HL-60 (cell line): Measurements from ENCODE around the gene SCYL1.

Experiments
- DNase-seq, 2 experiments: peaks; one replicate each; pipeline ENCODE4 v3.0.0-alpha.2; 2010 to 2020; ENCODE audit warnings: low read depth in 1 of 2, low spot score in 1 of 2
- H3K27ac ChIP-seq: fragments of 250-450 bp; sonication (Bioruptor Pico); replicated peaks from 2 replicates; pipeline ENCODE4 v1.5.1; 2020; ENCODE audit warnings: mild to moderate bottlenecking, moderate library complexity
- H3K27me3 ChIP-seq: fragments of 250-450 bp; sonication (Bioruptor Pico); 2 replicates; pipeline ENCODE4 v1.5.1; 2021; ENCODE audit warnings: mild to moderate bottlenecking, moderate library complexity; ENCODE audit not compliant: insufficient read depth, poor library complexity, severe bottlenecking
- H3K4me3 ChIP-seq: replicated peaks from 2 replicates; pipeline ENCODE4 v1.5.1; 2011; ENCODE audit warnings: mild to moderate bottlenecking, control low read depth, low read length; ENCODE audit not compliant: insufficient read depth
- GABPA ChIP-seq: IDR thresholded peaks from 2 replicates; pipeline ENCODE4 v1.6.1; 2012; ENCODE audit warnings: low read depth
- POLR2AphosphoS5 ChIP-seq: IDR thresholded peaks from 2 replicates; pipeline ENCODE4 v1.6.1; 2012; ENCODE audit warnings: low read depth
- SPI1 ChIP-seq: IDR thresholded peaks from 2 replicates; pipeline ENCODE4 v1.6.1; 2012; ENCODE audit warnings: low read depth, mild to moderate bottlenecking, borderline replicate concordance
- TF ChIP-seq, protein P1 (sequence below): IDR thresholded peaks from 2 replicates; pipeline ENCODE4 v1.6.1; 2012; ENCODE audit warnings: low read depth; ENCODE audit not compliant: insufficient replicate concordance
- TF ChIP-seq, protein P2 (sequence below): IDR thresholded peaks from one replicate; pipeline ENCODE4 v1.5.1; 2011; ENCODE audit warnings: low read length, control low read depth, inconsistent platforms; ENCODE audit not compliant: insufficient read depth

SCYL1 gene

GRCh38 chr11:65586676-65587075 lies 61.8 kb downstream of the SCYL1 start:
- DNase-seq, result no peak

More at GRCh38 chr11:65586676-65587075, 61.8 kb downstream of the SCYL1 start:
- H3K27ac ChIP-seq, result no peak overlapping the region
- no peak overlapping the region for H3K4me3 ChIP-seq
- H3K27me3 ChIP-seq, result no peaks in the 10 kb centered on the region
- TF ChIP-seq, protein P1, sequence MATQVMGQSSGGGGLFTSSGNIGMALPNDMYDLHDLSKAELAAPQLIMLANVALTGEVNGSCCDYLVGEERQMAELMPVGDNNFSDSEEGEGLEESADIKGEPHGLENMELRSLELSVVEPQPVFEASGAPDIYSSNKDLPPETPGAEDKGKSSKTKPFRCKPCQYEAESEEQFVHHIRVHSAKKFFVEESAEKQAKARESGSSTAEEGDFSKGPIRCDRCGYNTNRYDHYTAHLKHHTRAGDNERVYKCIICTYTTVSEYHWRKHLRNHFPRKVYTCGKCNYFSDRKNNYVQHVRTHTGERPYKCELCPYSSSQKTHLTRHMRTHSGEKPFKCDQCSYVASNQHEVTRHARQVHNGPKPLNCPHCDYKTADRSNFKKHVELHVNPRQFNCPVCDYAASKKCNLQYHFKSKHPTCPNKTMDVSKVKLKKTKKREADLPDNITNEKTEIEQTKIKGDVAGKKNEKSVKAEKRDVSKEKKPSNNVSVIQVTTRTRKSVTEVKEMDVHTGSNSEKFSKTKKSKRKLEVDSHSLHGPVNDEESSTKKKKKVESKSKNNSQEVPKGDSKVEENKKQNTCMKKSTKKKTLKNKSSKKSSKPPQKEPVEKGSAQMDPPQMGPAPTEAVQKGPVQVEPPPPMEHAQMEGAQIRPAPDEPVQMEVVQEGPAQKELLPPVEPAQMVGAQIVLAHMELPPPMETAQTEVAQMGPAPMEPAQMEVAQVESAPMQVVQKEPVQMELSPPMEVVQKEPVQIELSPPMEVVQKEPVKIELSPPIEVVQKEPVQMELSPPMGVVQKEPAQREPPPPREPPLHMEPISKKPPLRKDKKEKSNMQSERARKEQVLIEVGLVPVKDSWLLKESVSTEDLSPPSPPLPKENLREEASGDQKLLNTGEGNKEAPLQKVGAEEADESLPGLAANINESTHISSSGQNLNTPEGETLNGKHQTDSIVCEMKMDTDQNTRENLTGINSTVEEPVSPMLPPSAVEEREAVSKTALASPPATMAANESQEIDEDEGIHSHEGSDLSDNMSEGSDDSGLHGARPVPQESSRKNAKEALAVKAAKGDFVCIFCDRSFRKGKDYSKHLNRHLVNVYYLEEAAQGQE, result no peak
- no peak for TF ChIP-seq SPI1
- no peak for TF ChIP-seq GABPA
- TF ChIP-seq, protein P2, sequence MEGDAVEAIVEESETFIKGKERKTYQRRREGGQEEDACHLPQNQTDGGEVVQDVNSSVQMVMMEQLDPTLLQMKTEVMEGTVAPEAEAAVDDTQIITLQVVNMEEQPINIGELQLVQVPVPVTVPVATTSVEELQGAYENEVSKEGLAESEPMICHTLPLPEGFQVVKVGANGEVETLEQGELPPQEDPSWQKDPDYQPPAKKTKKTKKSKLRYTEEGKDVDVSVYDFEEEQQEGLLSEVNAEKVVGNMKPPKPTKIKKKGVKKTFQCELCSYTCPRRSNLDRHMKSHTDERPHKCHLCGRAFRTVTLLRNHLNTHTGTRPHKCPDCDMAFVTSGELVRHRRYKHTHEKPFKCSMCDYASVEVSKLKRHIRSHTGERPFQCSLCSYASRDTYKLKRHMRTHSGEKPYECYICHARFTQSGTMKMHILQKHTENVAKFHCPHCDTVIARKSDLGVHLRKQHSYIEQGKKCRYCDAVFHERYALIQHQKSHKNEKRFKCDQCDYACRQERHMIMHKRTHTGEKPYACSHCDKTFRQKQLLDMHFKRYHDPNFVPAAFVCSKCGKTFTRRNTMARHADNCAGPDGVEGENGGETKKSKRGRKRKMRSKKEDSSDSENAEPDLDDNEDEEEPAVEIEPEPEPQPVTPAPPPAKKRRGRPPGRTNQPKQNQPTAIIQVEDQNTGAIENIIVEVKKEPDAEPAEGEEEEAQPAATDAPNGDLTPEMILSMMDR, result no peak
- no peak for TF ChIP-seq POLR2AphosphoS5
